Measurements from ENCODE around the gene APBB3. TPM values are rescaled to one million over a fixed set of nuclear protein-coding genes. Genes with fewer than 3 reads are reported as not detected.

The APBB3 gene
- total RNA-seq, 1 donor from 2014 or later: 70.7 TPM

DNA sequence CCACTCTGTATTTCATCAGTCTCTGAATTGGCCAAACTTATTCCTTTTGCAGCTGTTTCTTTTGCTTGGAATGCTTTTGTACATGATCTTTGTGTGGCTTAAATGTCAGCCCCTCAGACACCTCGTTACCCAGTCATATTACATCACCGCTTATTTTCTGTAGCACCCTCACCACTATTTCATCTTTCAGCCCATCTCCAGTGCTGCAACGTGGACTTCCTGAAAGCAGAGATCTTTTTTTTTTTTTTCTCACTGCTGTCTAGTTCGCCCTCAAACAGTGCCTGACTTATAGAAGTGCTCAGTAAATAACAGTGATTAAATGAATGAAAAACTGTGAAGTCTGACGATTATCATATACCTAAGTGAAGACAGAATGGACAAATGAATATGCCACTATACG is 8.0 kb downstream of the APBB3 start:
- peak overlapping the region; percentile 90 for H3K27ac Mint-ChIP-seq (ENCODE audit: unreplicated experiment)
- DNase-seq (ENCODE audit: extremely low spot score, unreplicated experiment): no peak
- H3K4me1 Mint-ChIP-seq (ENCODE audit: unreplicated experiment): peaks cover 39% of the 10 kb centered on the region
- H3K9me3 Mint-ChIP-seq (ENCODE audit: unreplicated experiment): no peaks in the 10 kb centered on the region
- TF ChIP-seq, protein P1, sequence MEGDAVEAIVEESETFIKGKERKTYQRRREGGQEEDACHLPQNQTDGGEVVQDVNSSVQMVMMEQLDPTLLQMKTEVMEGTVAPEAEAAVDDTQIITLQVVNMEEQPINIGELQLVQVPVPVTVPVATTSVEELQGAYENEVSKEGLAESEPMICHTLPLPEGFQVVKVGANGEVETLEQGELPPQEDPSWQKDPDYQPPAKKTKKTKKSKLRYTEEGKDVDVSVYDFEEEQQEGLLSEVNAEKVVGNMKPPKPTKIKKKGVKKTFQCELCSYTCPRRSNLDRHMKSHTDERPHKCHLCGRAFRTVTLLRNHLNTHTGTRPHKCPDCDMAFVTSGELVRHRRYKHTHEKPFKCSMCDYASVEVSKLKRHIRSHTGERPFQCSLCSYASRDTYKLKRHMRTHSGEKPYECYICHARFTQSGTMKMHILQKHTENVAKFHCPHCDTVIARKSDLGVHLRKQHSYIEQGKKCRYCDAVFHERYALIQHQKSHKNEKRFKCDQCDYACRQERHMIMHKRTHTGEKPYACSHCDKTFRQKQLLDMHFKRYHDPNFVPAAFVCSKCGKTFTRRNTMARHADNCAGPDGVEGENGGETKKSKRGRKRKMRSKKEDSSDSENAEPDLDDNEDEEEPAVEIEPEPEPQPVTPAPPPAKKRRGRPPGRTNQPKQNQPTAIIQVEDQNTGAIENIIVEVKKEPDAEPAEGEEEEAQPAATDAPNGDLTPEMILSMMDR (IDR thresholded peaks at IDR 0.05): no peak
- peak overlapping the region; percentile 89 for H3K4me3 Mint-ChIP-seq (ENCODE audit: unreplicated experiment)
- H3K36me3 Mint-ChIP-seq (ENCODE audit: unreplicated experiment): peaks cover 18% of the 10 kb centered on the region
- H3K27me3 Mint-ChIP-seq (ENCODE audit: unreplicated experiment): no peaks in the 10 kb centered on the region

DNA sequence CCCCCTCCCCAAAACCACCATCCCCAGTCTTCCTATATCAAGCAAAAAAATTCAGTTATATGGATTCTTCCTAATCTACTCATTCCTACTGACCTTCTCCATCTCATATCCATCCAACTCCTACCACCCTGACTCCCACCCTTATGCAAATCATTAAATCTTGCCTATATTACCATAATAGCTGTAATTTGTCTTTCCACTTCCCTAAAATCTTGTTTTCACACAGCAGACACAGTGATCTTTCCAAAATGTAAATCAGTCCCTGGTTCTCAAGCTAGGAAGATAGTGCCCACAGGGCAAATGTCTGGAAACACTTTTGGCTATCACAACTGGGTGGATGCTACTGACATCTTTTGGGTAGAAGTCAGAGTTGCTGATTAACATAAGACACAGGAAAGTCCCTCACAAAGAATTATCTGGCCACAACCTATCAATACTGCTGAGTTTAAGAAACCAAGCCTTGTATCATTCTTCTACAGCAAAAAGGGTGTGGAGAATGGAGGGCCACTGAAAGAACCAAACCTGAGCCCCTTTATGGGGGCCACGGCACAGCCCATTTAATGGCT is 8.6 kb downstream of the APBB3 start:
- Mint-ChIP-seq H3K9me3 (ENCODE audit: unreplicated experiment) (no peaks in the 10 kb centered on the region), H3K27me3 (ENCODE audit: unreplicated experiment) (no peaks in the 10 kb centered on the region), H3K4me1 (ENCODE audit: unreplicated experiment) (peaks cover 38% of the 10 kb centered on the region), H3K36me3 (ENCODE audit: unreplicated experiment) (peaks cover 17% of the 10 kb centered on the region), H3K27ac (ENCODE audit: unreplicated experiment) (peak overlapping the region; percentile 90), H3K4me3 (ENCODE audit: unreplicated experiment) (peak overlapping the region; percentile 89)
- DNase-seq (ENCODE audit: extremely low spot score, unreplicated experiment): no peak
- TF ChIP-seq, protein P1 (IDR thresholded peaks at IDR 0.05): no peak

GRCh38 chr5:140554454-140554853 is 9.9 kb downstream of the APBB3 start:
- Mint-ChIP-seq H3K36me3 (ENCODE audit: unreplicated experiment) (peaks cover 26% of the 10 kb centered on the region), H3K4me1 (ENCODE audit: unreplicated experiment) (peaks cover 38% of the 10 kb centered on the region), H3K27ac (ENCODE audit: unreplicated experiment) (peak overlapping the region; percentile 36), H3K9me3 (ENCODE audit: unreplicated experiment) (no peaks in the 10 kb centered on the region), H3K4me3 (ENCODE audit: unreplicated experiment) (no peak overlapping the region), H3K27me3 (ENCODE audit: unreplicated experiment) (no peaks in the 10 kb centered on the region)
- no peak for DNase-seq (ENCODE audit: extremely low spot score, unreplicated experiment)
- TF ChIP-seq, protein P1 (IDR thresholded peaks at IDR 0.05): no peak

- Mint-ChIP-seq H3K27me3 (ENCODE audit: unreplicated experiment) (no peaks in the 10 kb centered on the region), H3K4me1 (ENCODE audit: unreplicated experiment) (peaks cover 46% of the 10 kb centered on the region), H3K27ac (ENCODE audit: unreplicated experiment) (peak overlapping the region; percentile 45), H3K36me3 (ENCODE audit: unreplicated experiment) (peaks cover 29% of the 10 kb centered on the region), H3K9me3 (ENCODE audit: unreplicated experiment) (no peaks in the 10 kb centered on the region), H3K4me3 (ENCODE audit: unreplicated experiment) (no peak overlapping the region)
- DNase-seq (ENCODE audit: extremely low spot score, unreplicated experiment): no peak
- TF ChIP-seq, protein P1 (IDR thresholded peaks at IDR 0.05): no peak
Measured at GRCh38 chr5:140553657-140554056, 10.7 kb downstream of the APBB3 start.

- Mint-ChIP-seq H3K9me3 (ENCODE audit: unreplicated experiment) (no peaks in the 10 kb centered on the region), H3K36me3 (ENCODE audit: unreplicated experiment) (peaks cover 29% of the 10 kb centered on the region), H3K27ac (ENCODE audit: unreplicated experiment) (no peak overlapping the region), H3K4me1 (ENCODE audit: unreplicated experiment) (peaks cover 53% of the 10 kb centered on the region), H3K27me3 (ENCODE audit: unreplicated experiment) (no peaks in the 10 kb centered on the region), H3K4me3 (ENCODE audit: unreplicated experiment) (no peak overlapping the region)
- TF ChIP-seq, protein P1 (IDR thresholded peaks at IDR 0.05): no peak
- no peak for DNase-seq (ENCODE audit: extremely low spot score, unreplicated experiment)
Measured at GRCh38 chr5:140551872-140552271, 12.5 kb downstream of the APBB3 start.
